Mammary epithelial cell (primary cell): ENCODE measurements around the gene PLXNA4.

Experiments used
- CTCF ChIP-seq, 2 donors: IDR thresholded peaks in 1 of 2; conservative IDR thresholded peaks in 1 of 2; 2 replicates each; pipeline ENCODE4 v1.5.1; 2011 to 2012; ENCODE audit warnings: inconsistent platforms in 2 of 2, low read length in 2 of 2, mild to moderate bottlenecking in 2 of 2, control low read depth in 1 of 2, low read depth in 1 of 2; ENCODE audit not compliant: insufficient read depth in 1 of 2; ENCODE audit errors: extremely low read depth in 1 of 2
- EZH2 ChIP-seq: IDR thresholded peaks from 2 replicates; pipeline ENCODE4 v1.6.1; 2012; ENCODE audit warnings: low read length, inconsistent platforms, borderline replicate concordance

- TF ChIP-seq CTCF (conservative IDR thresholded peaks at IDR 0.05 in 1 of 2, IDR thresholded peaks at IDR 0.05 in 1 of 2; ENCODE audit: extremely low read depth in 1 of 2, insufficient read depth in 1 of 2, low read depth in 1 of 2, low read length in 2 of 2) (no peak), EZH2 (no peak)
Observed at GRCh38 chr7:132185150-132185549, 391.1 kb downstream of the PLXNA4 start.
